Activated T-cell treated with anti-CD3 and anti-CD28 coated beads, Interleukin-2, amount 50 U/mL, for 24 hours (primary cell): ENCODE data around the gene GCH1.

ENCODE experiments used
- DNase-seq: peaks from one replicate; pipeline ENCODE4 v3.0.0-alpha.2; 2020
- H3K27ac Mint-ChIP-seq: 2 replicates; pipeline ENCODE4 v1.8.0; 2020; ENCODE audit warnings: mild to moderate bottlenecking, mixed read lengths
- H3K27me3 Mint-ChIP-seq: 2 replicates; pipeline ENCODE4 v1.8.0; 2020; ENCODE audit warnings: mixed read lengths
- H3K36me3 Mint-ChIP-seq: 2 replicates; pipeline ENCODE4 v1.8.0; 2020; ENCODE audit warnings: low read depth, mixed read lengths
- H3K4me1 Mint-ChIP-seq: 2 replicates; pipeline ENCODE4 v1.8.0; 2020; ENCODE audit warnings: low read depth, mixed read lengths
- H3K4me3 Mint-ChIP-seq: 2 replicates; pipeline ENCODE4 v1.8.0; 2020; ENCODE audit warnings: mild to moderate bottlenecking, moderate library complexity, mixed read lengths
- H3K9me3 Mint-ChIP-seq: 2 replicates; pipeline ENCODE4 v1.8.0; 2020; ENCODE audit warnings: mixed read lengths

Gene GCH1

GRCh38 chr14:54796961-54797360 lies 105.7 kb downstream of the GCH1 start:
- no peak for DNase-seq
- H3K9me3 Mint-ChIP-seq, result no peaks in the 10 kb centered on the region
- no peak overlapping the region for H3K4me3 Mint-ChIP-seq
- H3K27me3 Mint-ChIP-seq, result peaks cover 14% of the 10 kb centered on the region
- no peaks in the 10 kb centered on the region for H3K36me3 Mint-ChIP-seq
- H3K4me1 Mint-ChIP-seq, result no peaks in the 10 kb centered on the region
- H3K27ac Mint-ChIP-seq, result no peak overlapping the region

- Mint-ChIP-seq H3K36me3 (no peaks in the 10 kb centered on the region), H3K4me3 (no peak overlapping the region), H3K9me3 (no peaks in the 10 kb centered on the region), H3K27me3 (no peaks in the 10 kb centered on the region), H3K27ac (no peak overlapping the region), H3K4me1 (no peaks in the 10 kb centered on the region)
- DNase-seq, result no peak
Observed at GRCh38 chr14:54794796-54795195, 107.8 kb downstream of the GCH1 start.

- Mint-ChIP-seq H3K27ac (no peak overlapping the region), H3K4me3 (no peak overlapping the region), H3K4me1 (no peaks in the 10 kb centered on the region), H3K27me3 (no peaks in the 10 kb centered on the region), H3K9me3 (no peaks in the 10 kb centered on the region), H3K36me3 (no peaks in the 10 kb centered on the region)
- DNase-seq, result no peak
Observed at GRCh38 chr14:54794159-54794558, 108.5 kb downstream of the GCH1 start.

- no peaks in the 10 kb centered on the region for H3K4me1 Mint-ChIP-seq
- no peaks in the 10 kb centered on the region for H3K36me3 Mint-ChIP-seq
- H3K9me3 Mint-ChIP-seq, result no peaks in the 10 kb centered on the region
- DNase-seq, result no peak
- H3K27me3 Mint-ChIP-seq, result no peaks in the 10 kb centered on the region
- H3K27ac Mint-ChIP-seq, result no peak overlapping the region
- no peak overlapping the region for H3K4me3 Mint-ChIP-seq
Observed at GRCh38 chr14:54792288-54792687, 110.3 kb downstream of the GCH1 start.
